Measurements from ENCODE around the gene APRT.

- TF ChIP-seq CTCF (IDR thresholded peaks at IDR 0.05) (no peak), EZH2 (IDR thresholded peaks at IDR 0.05) (no peak)
Measured at GRCh38 chr16:88779406-88780141, 32.2 kb downstream of the APRT start.

Measured in neural progenitor cell (in vitro differentiated cells).